PC-3 (cell line): ENCODE measurements around the gene CLEC18C.
"Not testable (repeated sequence)": the region's sequence is repeated elsewhere in the genome, so short reads cannot be mapped to it uniquely, and the experiment has no call there.

ENCODE experiments used
- CTCF ChIP-seq: fragments of 300-600 bp; sonication (generic); conservative IDR thresholded peaks from 2 replicates; pipeline ENCODE4 v1.5.1; 2017; ENCODE audit warnings: antibody characterized with exemption, low read depth, mild to moderate bottlenecking, low read length
- EZH2phosphoT487 ChIP-seq: fragments of 300-600 bp; sonication (generic); IDR thresholded peaks from 2 replicates; pipeline ENCODE4 v1.6.1; 2018; ENCODE audit warnings: mild to moderate bottlenecking, antibody characterized with exemption, low read length, borderline replicate concordance

GRCh38 chr16:70136595-70136994, 37.0 kb upstream of the CLEC18C start:
- TF ChIP-seq CTCF, EZH2phosphoT487: not testable (repeated sequence)
